Gastrocnemius medialis (tissue), 4 donors: ENCODE results near the gene MCF2L.
"Not testable (repeated sequence)": the region's sequence is repeated elsewhere in the genome, so short reads cannot be mapped to it uniquely, and the experiment has no call there.

Experiments
- POLR2A ChIP-seq, 2 donors: fragments of 450-650 bp; IDR thresholded peaks; one replicate each; pipeline ENCODE4 v1.6.1; 2017; ENCODE audit warnings: antibody characterized with exemption in 2 of 2, mild to moderate bottlenecking in 2 of 2, moderate library complexity in 2 of 2
- TF ChIP-seq, protein P1 (sequence below), 5 experiments: fragments of 450-650 bp in 3 of 5; fragments of 200-600 bp in 2 of 5; sonication (generic) in 2 of 5; IDR thresholded peaks in 4 of 5; conservative IDR thresholded peaks in 1 of 5; 1 replicate in 4 of 5; 2 replicates in 1 of 5; pipeline ENCODE4 v1.5.1; 2016 to 2019; ENCODE audit warnings: antibody characterized with exemption in 5 of 5, mild to moderate bottlenecking in 3 of 5, moderate library complexity in 3 of 5

DNA sequence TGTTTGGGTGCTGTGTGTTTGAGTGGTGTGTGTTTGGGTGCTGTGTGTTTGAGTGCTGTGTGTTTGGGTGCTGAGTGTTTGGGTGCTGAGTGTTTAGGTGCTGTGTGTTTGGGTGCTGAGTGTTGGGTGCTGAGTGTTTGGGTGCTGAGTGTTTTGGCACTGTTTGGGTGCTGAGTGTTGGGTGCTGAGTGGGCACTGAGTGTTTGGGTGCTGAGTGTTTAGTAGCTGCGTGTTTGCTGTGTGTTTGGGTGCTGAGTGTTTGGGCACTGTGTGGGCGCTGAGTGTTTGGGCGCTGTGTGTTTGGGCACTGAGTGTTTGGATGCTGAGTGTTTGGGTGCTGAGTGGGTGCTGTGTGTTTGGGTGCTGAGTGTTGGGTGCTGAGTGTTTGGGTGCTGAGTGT is 88.5 kb downstream of the MCF2L start:
- not testable (repeated sequence) for TF ChIP-seq POLR2A (IDR thresholded peaks at IDR 0.05)
- TF ChIP-seq, protein P1, sequence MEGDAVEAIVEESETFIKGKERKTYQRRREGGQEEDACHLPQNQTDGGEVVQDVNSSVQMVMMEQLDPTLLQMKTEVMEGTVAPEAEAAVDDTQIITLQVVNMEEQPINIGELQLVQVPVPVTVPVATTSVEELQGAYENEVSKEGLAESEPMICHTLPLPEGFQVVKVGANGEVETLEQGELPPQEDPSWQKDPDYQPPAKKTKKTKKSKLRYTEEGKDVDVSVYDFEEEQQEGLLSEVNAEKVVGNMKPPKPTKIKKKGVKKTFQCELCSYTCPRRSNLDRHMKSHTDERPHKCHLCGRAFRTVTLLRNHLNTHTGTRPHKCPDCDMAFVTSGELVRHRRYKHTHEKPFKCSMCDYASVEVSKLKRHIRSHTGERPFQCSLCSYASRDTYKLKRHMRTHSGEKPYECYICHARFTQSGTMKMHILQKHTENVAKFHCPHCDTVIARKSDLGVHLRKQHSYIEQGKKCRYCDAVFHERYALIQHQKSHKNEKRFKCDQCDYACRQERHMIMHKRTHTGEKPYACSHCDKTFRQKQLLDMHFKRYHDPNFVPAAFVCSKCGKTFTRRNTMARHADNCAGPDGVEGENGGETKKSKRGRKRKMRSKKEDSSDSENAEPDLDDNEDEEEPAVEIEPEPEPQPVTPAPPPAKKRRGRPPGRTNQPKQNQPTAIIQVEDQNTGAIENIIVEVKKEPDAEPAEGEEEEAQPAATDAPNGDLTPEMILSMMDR (IDR thresholded peaks at IDR 0.05 in 4 of 5, conservative IDR thresholded peaks at IDR 0.05 in 1 of 5): not testable (repeated sequence)
